Measurements from ENCODE around the gene TNFAIP8L2. TPM values are rescaled to one million over a fixed set of nuclear protein-coding genes. Genes with fewer than 3 reads are reported as not detected.
A peak's percentile ranks its signal among the peaks of the same experiment; 100 is the strongest.

TNFAIP8L2 gene
- total and polyA plus RNA-seq, 8 donors, result 2.5 to 14.5 (median 3.0) TPM

DNA sequence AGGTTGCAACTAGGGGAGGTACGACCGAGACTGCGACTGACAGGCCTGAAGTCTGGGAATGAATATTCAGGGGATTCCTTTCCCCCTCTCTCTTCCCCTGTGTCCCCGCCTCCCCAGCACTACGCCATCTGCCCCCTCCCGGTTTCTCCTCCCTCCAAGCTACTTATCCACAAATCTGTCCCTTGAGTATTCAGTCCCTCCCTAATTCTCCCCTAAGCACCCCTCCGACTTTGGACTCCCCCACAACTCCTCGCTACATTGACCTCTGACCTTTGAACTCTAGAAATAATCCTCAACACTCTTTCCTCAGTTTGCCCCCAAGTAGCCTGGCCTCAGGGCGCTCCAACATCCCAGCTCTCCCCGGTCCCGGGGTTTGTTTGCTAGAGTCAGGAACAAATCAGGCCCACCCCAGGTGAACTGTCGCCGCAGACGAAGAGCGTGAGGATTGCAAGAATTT, 8.9 kb downstream of the TNFAIP8L2 start:
- ATAC-seq (peak; percentile 58), DNase-seq (peak in 2 of 4 donors; percentile 53 to 73)
- Histone ChIP-seq H3K4me3 (peak overlapping the region; percentile 57 to 88), H3K27ac (peak overlapping the region; percentile 78 to 87), H3K9me3 (no peaks in the 10 kb centered on the region), H3K4me1 (peaks cover 16 to 42% of the 10 kb centered on the region in 2 donors), H3K36me3 (peaks cover 0 to 48% of the 10 kb centered on the region in 2 donors), H3K27me3 (no peaks in the 10 kb centered on the region)
- TF ChIP-seq CTCF (IDR thresholded peaks at IDR 0.05), result no peak
- intact Hi-C loops (cut with DNase I), result no loop called here

- H3K36me3 ChIP-seq, result peaks cover 0 to 48% of the 10 kb centered on the region in 2 donors
- no peaks in the 10 kb centered on the region for H3K27me3 ChIP-seq
- H3K9me3 ChIP-seq, result no peaks in the 10 kb centered on the region
- H3K4me3 ChIP-seq, result peak within 1 kb of the TSS; percentile 57 to 88
- ATAC-seq (peak; percentile 96), DNase-seq (peak; percentile 94 to 99 (median 98))
- TF ChIP-seq CTCF (IDR thresholded peaks at IDR 0.05), result peak in 1 of 2 donors; percentile 55
- H3K4me1 ChIP-seq, result peaks cover 16 to 39% of the 10 kb centered on the region in 2 donors
- intact Hi-C loops (cut with DNase I), result no loop called here
- H3K27ac ChIP-seq, result peak within 1 kb of the TSS; percentile 78 to 87
These were observed 9.5 kb downstream of the TNFAIP8L2 start, which contains the start of the genes LYSMD1 and SCNM1 for GRCh38 chr1:151165738-151166504. TSS of gene LYSMD1 (minus strand) at chr1:151165902. CDS start at chr1:151165258, 644 bp downstream. TSS of gene SCNM1 (plus strand) at chr1:151166144. CDS start at chr1:151166153, 9 bp downstream.

DNA sequence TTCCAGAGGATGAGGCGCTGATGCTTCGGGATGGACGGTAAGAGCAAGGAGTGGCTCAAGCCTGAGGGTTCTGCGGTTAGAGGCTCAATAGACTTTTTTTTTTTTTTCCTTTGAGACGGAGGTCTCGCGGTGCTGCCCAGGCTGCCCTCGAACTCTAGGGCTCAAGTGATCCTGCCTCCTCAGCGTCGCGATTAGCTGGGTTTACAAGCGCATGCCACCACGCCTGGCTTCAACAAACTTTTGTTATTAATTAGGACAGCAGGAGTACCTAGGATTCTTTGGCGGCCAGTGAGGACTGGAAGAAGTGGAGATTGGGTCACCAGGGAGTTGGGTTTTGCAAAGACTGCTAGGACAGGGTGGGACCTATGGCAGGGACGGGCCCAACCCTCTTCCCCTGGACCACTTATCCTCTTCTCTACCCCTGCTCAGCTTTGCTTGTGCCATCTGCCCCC, 10.1 kb downstream of the TNFAIP8L2 start:
- Histone ChIP-seq H3K9me3 (no peaks in the 10 kb centered on the region), H3K27me3 (no peaks in the 10 kb centered on the region), H3K27ac (peak overlapping the region; percentile 78 to 87), H3K4me3 (peak overlapping the region; percentile 57 to 88), H3K4me1 (peaks cover 16 to 39% of the 10 kb centered on the region in 2 donors), H3K36me3 (peaks cover 0 to 48% of the 10 kb centered on the region in 2 donors)
- no peak for TF ChIP-seq CTCF (IDR thresholded peaks at IDR 0.05)
- DNase-seq (no peak), ATAC-seq (peak; percentile 5)
- intact Hi-C loops (cut with DNase I), result no loop called here

- peak overlapping the region in 1 of 2 donors; percentile 88 for H3K4me3 ChIP-seq
These were observed 10.7 kb downstream of the TNFAIP8L2 start for GRCh38 chr1:151167116-151167515.

More at GRCh38 chr1:151167116-151167515, 10.7 kb downstream of the TNFAIP8L2 start:
- Histone ChIP-seq H3K9me3 (no peaks in the 10 kb centered on the region), H3K4me1 (peaks cover 16 to 39% of the 10 kb centered on the region in 2 donors), H3K27me3 (no peaks in the 10 kb centered on the region), H3K27ac (no peak overlapping the region), H3K36me3 (peaks cover 0 to 46% of the 10 kb centered on the region in 2 donors)
- no peak for DNase-seq
- no peak for TF ChIP-seq CTCF (IDR thresholded peaks at IDR 0.05)
- no peak for ATAC-seq
- intact Hi-C loops (cut with DNase I), result no loop called here
